Hepatocyte (in vitro differentiated cells): ENCODE measurements around the gene TRPM3. TPM values are rescaled to one million over a fixed set of nuclear protein-coding genes. Genes with fewer than 3 reads are reported as not detected.

Experiments
- DNase-seq: peaks from one replicate; pipeline ENCODE4 v3.0.0-alpha.2; 2016; ENCODE audit warnings: low spot score
- H2AFZ ChIP-seq: fragments of 200-600 bp; sonication (generic); 2 replicates; pipeline ENCODE4 v1.6.0; 2016; ENCODE audit warnings: antibody characterized with exemption, mild to moderate bottlenecking
- H3K27ac ChIP-seq: fragments of 200-600 bp; sonication (generic); 2 replicates; pipeline ENCODE4 v1.5.1; 2016; ENCODE audit warnings: mild to moderate bottlenecking
- H3K27me3 ChIP-seq: fragments of 200-600 bp; sonication (generic); 2 replicates; pipeline ENCODE4 v1.6.1; 2016
- H3K36me3 ChIP-seq: fragments of 200-600 bp; sonication (generic); replicated peaks from 2 replicates; pipeline ENCODE4 v1.5.1; 2016; ENCODE audit warnings: low read depth; ENCODE audit not compliant: insufficient read depth
- H3K4me1 ChIP-seq: fragments of 200-600 bp; sonication (generic); 2 replicates; pipeline ENCODE4 v1.5.1; 2016; ENCODE audit warnings: mild to moderate bottlenecking, moderate library complexity; ENCODE audit not compliant: insufficient read depth
- H3K4me2 ChIP-seq: fragments of 200-600 bp; sonication (generic); 2 replicates; pipeline ENCODE4 v1.6.0; 2016
- H3K4me3 ChIP-seq: fragments of 200-600 bp; sonication (generic); 2 replicates; pipeline ENCODE4 v1.5.1; 2016; ENCODE audit warnings: mild to moderate bottlenecking
- H3K79me2 ChIP-seq: fragments of 200-600 bp; sonication (generic); 2 replicates; pipeline ENCODE4 v1.6.0; 2017; ENCODE audit warnings: mild to moderate bottlenecking
- H3K9me2 ChIP-seq: fragments of 200-600 bp; sonication (generic); replicated peaks from 2 replicates; pipeline ENCODE4 v1.6.0; 2017; ENCODE audit warnings: mild to moderate bottlenecking; ENCODE audit not compliant: insufficient read depth
- H3K9me3 ChIP-seq: fragments of 200-600 bp; sonication (generic); 2 replicates; pipeline ENCODE4 v1.5.1; 2016; ENCODE audit warnings: low read depth, mild to moderate bottlenecking
- H4K20me1 ChIP-seq: fragments of 200-600 bp; sonication (generic); 2 replicates; pipeline ENCODE4 v1.6.0; 2016; ENCODE audit warnings: mild to moderate bottlenecking; ENCODE audit not compliant: insufficient read depth, poor library complexity, severe bottlenecking
- EZH2 ChIP-seq: fragments of 200-600 bp; sonication (generic); IDR thresholded peaks from 2 replicates; pipeline ENCODE4 v1.6.1; 2016; ENCODE audit warnings: antibody characterized with exemption, mild to moderate bottlenecking, borderline replicate concordance
- WGBS: methylation state at CpG from one replicate; pipeline ENCODE4 v1.1.6; 2016; ENCODE audit warnings: low lambda C conversion rate; ENCODE audit errors: missing lambda C conversion rate; 5-methylcytosine and 5-hydroxymethylcytosine counted together
- microRNA counts: library from miRNA; unstranded; fragments of <30 nt; microRNA quantifications from one replicate; lab custom pipeline; 2017
- microRNA-seq: library from miRNA; unstranded; fragments of <30 nt; microRNA quantifications from one replicate; pipeline ENCODE4, GENCODE V29; 2017
- polyA plus RNA-seq: library from polyadenylated mRNA; unstranded; fragments of >200 nt; fragmentation: Nextera tagmentation; extraction: Ambion mirVana; gene quantifications from 2 replicates; pipeline ENCODE4 v1.2.1, GENCODE V29; 2016
- small RNA-seq: library from RNA; depleted of rRNA; stranded (forward); fragments of <200 nt; gene quantifications from one replicate; pipeline ENCODE3, GENCODE V24; 2014
- total RNA-seq: library from RNA; depleted of rRNA; stranded (reverse); fragments of >200 nt; gene quantifications from 2 replicates; pipeline ENCODE4 v1.2.3, GENCODE V29; 2014
- TF ChIP-seq, protein P1 (sequence below): fragments of 200-600 bp; sonication (generic); IDR thresholded peaks from 2 replicates; pipeline ENCODE4 v1.5.1; 2016; ENCODE audit warnings: antibody characterized with exemption, mild to moderate bottlenecking; ENCODE audit not compliant: poor library complexity

TRPM3 gene
- total and polyA plus RNA-seq, 2 experiments from 2014 or later, result 0.60 to 0.68 TPM

DNA sequence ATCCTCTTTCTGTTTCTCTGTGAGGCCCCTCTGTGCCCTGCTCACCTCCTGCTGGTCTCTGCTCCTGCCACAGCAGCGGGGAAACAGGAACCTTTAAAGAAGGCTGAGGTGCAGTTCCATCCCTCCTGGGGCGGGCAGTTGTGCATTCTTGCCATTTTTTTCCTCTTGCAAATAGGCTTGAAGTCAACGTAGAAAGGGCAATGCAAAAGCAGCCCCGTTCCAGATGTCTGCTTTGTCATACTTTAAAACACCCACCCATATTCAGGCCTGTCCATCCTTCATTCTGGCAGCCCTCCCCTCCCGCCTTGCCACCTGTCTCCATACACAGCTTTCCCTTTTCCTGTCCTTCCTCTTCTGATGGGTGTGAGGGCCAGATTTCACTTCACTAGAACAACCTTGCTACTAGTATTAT lies 641.5 kb downstream of the TRPM3 start:
- 49% methylated on average over 5 of the region's 5 CpGs for WGBS
- H3K4me1 ChIP-seq, result peaks cover 39% of the 10 kb centered on the region

More for the DNA sequence above, 641.5 kb downstream of the TRPM3 start:
- no peak overlapping the region for H3K4me3 ChIP-seq
- peak overlapping the region; percentile 96 for H3K27ac ChIP-seq
- H4K20me1 ChIP-seq, result no peaks in the 10 kb centered on the region
- no peaks in the 10 kb centered on the region for H3K9me2 ChIP-seq
- no peaks in the 10 kb centered on the region for H3K79me2 ChIP-seq
- peak overlapping the region; percentile 63 for H3K4me2 ChIP-seq
- no peaks in the 10 kb centered on the region for H3K27me3 ChIP-seq
- H2AFZ ChIP-seq, result no peak overlapping the region
- H3K9me3 ChIP-seq, result no peaks in the 10 kb centered on the region
- H3K36me3 ChIP-seq, result no peaks in the 10 kb centered on the region
- DNase-seq, result peak; percentile 50
- TF ChIP-seq, protein P1, sequence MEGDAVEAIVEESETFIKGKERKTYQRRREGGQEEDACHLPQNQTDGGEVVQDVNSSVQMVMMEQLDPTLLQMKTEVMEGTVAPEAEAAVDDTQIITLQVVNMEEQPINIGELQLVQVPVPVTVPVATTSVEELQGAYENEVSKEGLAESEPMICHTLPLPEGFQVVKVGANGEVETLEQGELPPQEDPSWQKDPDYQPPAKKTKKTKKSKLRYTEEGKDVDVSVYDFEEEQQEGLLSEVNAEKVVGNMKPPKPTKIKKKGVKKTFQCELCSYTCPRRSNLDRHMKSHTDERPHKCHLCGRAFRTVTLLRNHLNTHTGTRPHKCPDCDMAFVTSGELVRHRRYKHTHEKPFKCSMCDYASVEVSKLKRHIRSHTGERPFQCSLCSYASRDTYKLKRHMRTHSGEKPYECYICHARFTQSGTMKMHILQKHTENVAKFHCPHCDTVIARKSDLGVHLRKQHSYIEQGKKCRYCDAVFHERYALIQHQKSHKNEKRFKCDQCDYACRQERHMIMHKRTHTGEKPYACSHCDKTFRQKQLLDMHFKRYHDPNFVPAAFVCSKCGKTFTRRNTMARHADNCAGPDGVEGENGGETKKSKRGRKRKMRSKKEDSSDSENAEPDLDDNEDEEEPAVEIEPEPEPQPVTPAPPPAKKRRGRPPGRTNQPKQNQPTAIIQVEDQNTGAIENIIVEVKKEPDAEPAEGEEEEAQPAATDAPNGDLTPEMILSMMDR, result no peak
- no peak for TF ChIP-seq EZH2

MicroRNAs within 50 kb of the gene (microRNA counts, 767-probe panel; counts per million panel counts)
- microRNA hsa-miR-204-5p (lab: Ali Mortazavi, UCI), result not detected

Small RNA genes lying within 50 kb of the gene (microRNA-seq; reads per million reads assigned to microRNA genes)
- 96.6 reads per million, percentile 61 among the genes with 10 or more reads in this experiment for gene MIR204

Small RNA genes lying within 50 kb of the gene (small RNA-seq; reads per million reads assigned to genes)
- gene MIR204 (68.7 reads per million, percentile 97 among the genes with 10 or more reads in this experiment), gene RN7SL726P (not detected)
